Left ventricle myocardium superior (tissue), 1 donor: ENCODE data around the gene MYRFL. TPM values are rescaled to one million over a fixed set of nuclear protein-coding genes. Genes with fewer than 3 reads are reported as not detected.
"Not testable (repeated sequence)": the region's sequence is repeated elsewhere in the genome, so short reads cannot be mapped to it uniquely, and the experiment has no call there.

Source experiments
- ATAC-seq: fragments of 200-7000 bp; cut with Tn5 transposase; one replicate; pipeline ENCODE4 v1.9.1; 2020; ENCODE audit warnings: mild to moderate bottlenecking, moderate library complexity
- DNase-seq: peaks from one replicate; pipeline ENCODE4 v3.0.0-alpha.2; 2020
- intact Hi-C: fragments of 100-400 bp; cut with micrococcal nuclease; formaldehyde crosslinking; loops from one replicate; pipeline ENCODE4 v1.11.0; 2022
- total RNA-seq: library from RNA; stranded (reverse); fragmentation: NEBNext Ultra II Directional; extraction: Animal tissue kit (Norgen Biotek cat#: 25700); gene quantifications from one replicate; pipeline ENCODE4 v1.2.1, GENCODE V29; 2021
- donor health status: DM: no; HTN: yes; CAD: no; lungs with severe emphysema.

MYRFL gene
- total RNA-seq, 1 donor from 2014 or later: not detected

- intact Hi-C loops: no loop called here
- DNase-seq (no peak), ATAC-seq (no peak)
These were observed 136.2 kb downstream of the MYRFL start for GRCh38 chr12:69961246-69961645.

GRCh38 chr12:69966409-69966808 lies 141.4 kb downstream of the MYRFL start:
- intact Hi-C loops: no loop called here
- peak; percentile 96 for ATAC-seq
- peak; percentile 52 for DNase-seq

GRCh38 chr12:69966839-69967238 lies 141.8 kb downstream of the MYRFL start:
- ATAC-seq: peak; percentile 74
- no peak for DNase-seq
- intact Hi-C loops: no loop called here

- DNase-seq (no peak), ATAC-seq (no peak)
- intact Hi-C loops: no loop called here
These were observed 144.0 kb downstream of the MYRFL start for GRCh38 chr12:69969011-69969410.

GRCh38 chr12:69972136-69972535 lies 147.1 kb downstream of the MYRFL start:
- DNase-seq (no peak), ATAC-seq (no peak)
- intact Hi-C loops: no loop called here

GRCh38 chr12:69978020-69978419 lies 153.0 kb downstream of the MYRFL start:
- ATAC-seq: no peak

GRCh38 chr12:69981881-69982475 lies 157.0 kb downstream of the MYRFL start:
- ATAC-seq (no peak), DNase-seq (no peak)
- intact Hi-C loops: no loop called here

More at GRCh38 chr12:69978020-69978419, 153.0 kb downstream of the MYRFL start:
- intact Hi-C loops: no loop called here
- DNase-seq: no peak

- intact Hi-C loops: no loop called here
- ATAC-seq (no peak), DNase-seq (no peak)
These were observed 159.2 kb downstream of the MYRFL start for GRCh38 chr12:69984241-69984640.

GRCh38 chr12:69985656-69986055 lies 160.6 kb downstream of the MYRFL start:
- ATAC-seq: no peak
- intact Hi-C loops: no loop called here
- no peak for DNase-seq

- DNase-seq (no peak), ATAC-seq (no peak)
- intact Hi-C loops: no loop called here
These were observed 161.1 kb downstream of the MYRFL start for GRCh38 chr12:69986114-69986513.

GRCh38 chr12:69987579-69988091 lies 162.6 kb downstream of the MYRFL start:
- ATAC-seq (peak; percentile 92), DNase-seq (no peak)
- intact Hi-C loops: no loop called here

GRCh38 chr12:69988481-69989321 lies 163.7 kb downstream of the MYRFL start:
- intact Hi-C loops: no loop called here
- ATAC-seq: peak; percentile 87

GRCh38 chr12:69991690-69992288 lies 166.8 kb downstream of the MYRFL start:
- no peak for ATAC-seq
- DNase-seq: no peak
- intact Hi-C loops: no loop called here

More at GRCh38 chr12:69988481-69989321, 163.7 kb downstream of the MYRFL start:
- DNase-seq: no peak

GRCh38 chr12:69993433-69993832 lies 168.4 kb downstream of the MYRFL start:
- DNase-seq (no peak), ATAC-seq (no peak)
- intact Hi-C loops: no loop called here

GRCh38 chr12:69994086-69994485 lies 169.1 kb downstream of the MYRFL start:
- DNase-seq, ATAC-seq, intact Hi-C loops: not testable (repeated sequence)

GRCh38 chr12:69994724-69995173 lies 169.7 kb downstream of the MYRFL start:
- intact Hi-C loops: no loop called here
- ATAC-seq: no peak
- DNase-seq: no peak

- intact Hi-C loops: no loop called here
- DNase-seq (no peak), ATAC-seq (no peak)
These were observed 171.2 kb downstream of the MYRFL start for GRCh38 chr12:69996241-69996640.

GRCh38 chr12:69996722-69997121 lies 171.7 kb downstream of the MYRFL start:
- intact Hi-C loops: no loop called here
- DNase-seq: no peak
- no peak for ATAC-seq

GRCh38 chr12:69998011-69998410 lies 173.0 kb downstream of the MYRFL start:
- intact Hi-C loops: no loop called here
- ATAC-seq: no peak
- no peak for DNase-seq

GRCh38 chr12:69998922-69999321 lies 173.9 kb downstream of the MYRFL start:
- intact Hi-C loops: no loop called here
- DNase-seq (no peak), ATAC-seq (no peak)
